MM.1S (cell line): ENCODE measurements around the gene ZNRF3.

Experiments used
- CTCF ChIP-seq: fragments of 300-600 bp; sonication (generic); IDR thresholded peaks from 2 replicates; pipeline ENCODE4 v1.5.1; 2016; ENCODE audit warnings: antibody characterized with exemption, low read length, mixed read lengths
- EZH2 ChIP-seq: fragments of 300-600 bp; sonication (generic); optimal IDR thresholded peaks from 2 replicates; pipeline ENCODE3; 2017; ENCODE audit warnings: low read depth, mild to moderate bottlenecking, antibody characterized with exemption, low read length, mixed read lengths

GRCh38 chr22:28934026-28934425, 50.7 kb downstream of the ZNRF3 start:
- TF ChIP-seq CTCF (no peak), EZH2 (no peak)
